Neural crest cell (in vitro differentiated cells): ENCODE results near the gene DSC2. TPM values are rescaled to one million over a fixed set of nuclear protein-coding genes. Genes with fewer than 3 reads are reported as not detected.

Source experiments
- DNase-seq: peaks from one replicate; pipeline ENCODE4 v3.0.0; 2021; ENCODE audit warnings: low read depth, mixed read lengths, low spot score
- H3K27ac Mint-ChIP-seq: one replicate; pipeline ENCODE4 v1.8.0; 2021; ENCODE audit warnings: mild to moderate bottlenecking, mixed read lengths; ENCODE audit not compliant: unreplicated experiment
- H3K27me3 Mint-ChIP-seq: 2 replicates; pipeline ENCODE4 v1.8.0; 2021; ENCODE audit warnings: low read depth, mild to moderate bottlenecking, mixed read lengths
- H3K36me3 Mint-ChIP-seq: 2 replicates; pipeline ENCODE4 v1.8.0; 2021; ENCODE audit warnings: low read depth, mild to moderate bottlenecking, mixed read lengths
- H3K4me1 Mint-ChIP-seq: 2 replicates; pipeline ENCODE4 v1.8.0; 2021; ENCODE audit warnings: mixed read lengths
- H3K4me3 Mint-ChIP-seq: one replicate; pipeline ENCODE4 v1.8.0; 2021; ENCODE audit warnings: mild to moderate bottlenecking, mixed read lengths
- H3K9me3 Mint-ChIP-seq: 2 replicates; pipeline ENCODE4 v1.8.0; 2021; ENCODE audit warnings: mixed read lengths
- total RNA-seq: library from RNA; stranded (reverse); gene quantifications from 2 replicates; pipeline ENCODE4 v1.2.1, GENCODE V29; 2021
- TF ChIP-seq, protein P1 (sequence below): fragments of 200-600 bp; sonication (generic); conservative IDR thresholded peaks from 2 replicates; pipeline ENCODE4 v1.5.0; 2021; ENCODE audit warnings: antibody characterized with exemption, mild to moderate bottlenecking

Gene DSC2
- total RNA-seq, 1 donor from 2014 or later = 9.8 TPM

DNA sequence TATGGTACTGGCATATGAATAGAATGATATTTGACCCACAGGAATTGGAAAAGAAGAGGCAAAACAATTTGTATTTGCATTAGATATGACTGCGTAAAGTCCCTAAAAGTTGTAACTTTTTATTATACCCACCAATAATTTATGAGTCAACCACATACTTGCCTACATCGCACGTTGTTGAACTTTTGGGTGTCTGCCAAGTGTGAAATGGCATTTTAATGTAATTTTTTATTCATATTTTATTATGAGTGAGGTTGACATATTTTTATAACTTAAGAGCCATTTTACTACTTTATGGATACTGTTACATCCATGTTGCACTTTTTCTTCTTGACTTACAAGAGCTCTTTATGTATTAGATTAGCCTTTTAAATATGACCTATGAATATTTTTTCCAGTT lies 4.6 kb downstream of the DSC2 start:
- DNase-seq = no peak
- TF ChIP-seq, protein P1, sequence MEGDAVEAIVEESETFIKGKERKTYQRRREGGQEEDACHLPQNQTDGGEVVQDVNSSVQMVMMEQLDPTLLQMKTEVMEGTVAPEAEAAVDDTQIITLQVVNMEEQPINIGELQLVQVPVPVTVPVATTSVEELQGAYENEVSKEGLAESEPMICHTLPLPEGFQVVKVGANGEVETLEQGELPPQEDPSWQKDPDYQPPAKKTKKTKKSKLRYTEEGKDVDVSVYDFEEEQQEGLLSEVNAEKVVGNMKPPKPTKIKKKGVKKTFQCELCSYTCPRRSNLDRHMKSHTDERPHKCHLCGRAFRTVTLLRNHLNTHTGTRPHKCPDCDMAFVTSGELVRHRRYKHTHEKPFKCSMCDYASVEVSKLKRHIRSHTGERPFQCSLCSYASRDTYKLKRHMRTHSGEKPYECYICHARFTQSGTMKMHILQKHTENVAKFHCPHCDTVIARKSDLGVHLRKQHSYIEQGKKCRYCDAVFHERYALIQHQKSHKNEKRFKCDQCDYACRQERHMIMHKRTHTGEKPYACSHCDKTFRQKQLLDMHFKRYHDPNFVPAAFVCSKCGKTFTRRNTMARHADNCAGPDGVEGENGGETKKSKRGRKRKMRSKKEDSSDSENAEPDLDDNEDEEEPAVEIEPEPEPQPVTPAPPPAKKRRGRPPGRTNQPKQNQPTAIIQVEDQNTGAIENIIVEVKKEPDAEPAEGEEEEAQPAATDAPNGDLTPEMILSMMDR = no peak
- no peak overlapping the region for H3K4me3 Mint-ChIP-seq
- peaks cover 24% of the 10 kb centered on the region for H3K4me1 Mint-ChIP-seq
- peaks cover 23% of the 10 kb centered on the region for H3K27me3 Mint-ChIP-seq
- H3K27ac Mint-ChIP-seq = no peak overlapping the region
- no peaks in the 10 kb centered on the region for H3K9me3 Mint-ChIP-seq
- H3K36me3 Mint-ChIP-seq = no peaks in the 10 kb centered on the region

DNA sequence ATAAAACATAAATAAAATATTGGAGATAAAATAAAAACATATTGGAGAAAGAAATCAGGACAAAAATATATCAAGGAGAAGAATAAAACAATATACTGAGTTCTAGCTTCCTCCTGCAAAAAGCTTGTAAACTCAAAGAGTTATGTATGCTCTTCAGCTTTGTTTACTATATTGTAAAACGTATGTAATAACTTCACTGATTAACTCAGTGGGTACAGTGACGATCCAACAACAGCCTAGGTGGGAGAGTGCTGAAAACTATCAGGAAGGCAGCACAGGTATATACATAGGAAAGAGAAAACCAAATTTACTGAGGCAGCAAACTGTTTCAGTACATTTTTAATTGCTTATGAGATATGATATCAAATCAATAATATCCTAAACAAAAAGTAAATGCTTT lies 8.3 kb downstream of the DSC2 start:
- no peaks in the 10 kb centered on the region for H3K9me3 Mint-ChIP-seq
- H3K4me1 Mint-ChIP-seq = peaks cover 3% of the 10 kb centered on the region
- no peak overlapping the region for H3K4me3 Mint-ChIP-seq
- no peak for DNase-seq
- H3K27me3 Mint-ChIP-seq = no peaks in the 10 kb centered on the region
- H3K27ac Mint-ChIP-seq = no peak overlapping the region
- no peaks in the 10 kb centered on the region for H3K36me3 Mint-ChIP-seq
- TF ChIP-seq, protein P1 = no peak

DNA sequence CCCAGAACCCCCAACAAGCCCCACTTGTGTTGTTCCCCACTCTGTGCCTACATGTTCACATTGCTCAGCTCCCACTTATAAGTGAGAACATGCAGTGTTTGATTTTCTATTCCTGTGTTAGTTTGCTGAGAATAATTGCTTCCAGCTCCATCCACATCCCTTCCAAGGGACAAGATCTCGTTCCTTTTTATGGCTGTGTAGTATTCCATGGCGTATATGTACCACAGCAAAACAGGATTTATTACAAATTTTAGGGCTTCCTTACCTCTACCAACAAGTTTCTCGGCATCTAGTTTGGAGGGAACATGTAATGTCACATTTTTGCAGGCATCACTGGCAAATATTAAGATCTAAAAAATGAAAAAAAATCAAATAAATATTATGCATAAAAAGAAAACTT lies 8.9 kb downstream of the DSC2 start:
- no peaks in the 10 kb centered on the region for H3K36me3 Mint-ChIP-seq
- H3K9me3 Mint-ChIP-seq = no peaks in the 10 kb centered on the region
- no peaks in the 10 kb centered on the region for H3K4me1 Mint-ChIP-seq
- H3K4me3 Mint-ChIP-seq = no peak overlapping the region
- no peak overlapping the region for H3K27ac Mint-ChIP-seq
- no peaks in the 10 kb centered on the region for H3K27me3 Mint-ChIP-seq
- no peak for DNase-seq
- TF ChIP-seq, protein P1 = no peak

DNA sequence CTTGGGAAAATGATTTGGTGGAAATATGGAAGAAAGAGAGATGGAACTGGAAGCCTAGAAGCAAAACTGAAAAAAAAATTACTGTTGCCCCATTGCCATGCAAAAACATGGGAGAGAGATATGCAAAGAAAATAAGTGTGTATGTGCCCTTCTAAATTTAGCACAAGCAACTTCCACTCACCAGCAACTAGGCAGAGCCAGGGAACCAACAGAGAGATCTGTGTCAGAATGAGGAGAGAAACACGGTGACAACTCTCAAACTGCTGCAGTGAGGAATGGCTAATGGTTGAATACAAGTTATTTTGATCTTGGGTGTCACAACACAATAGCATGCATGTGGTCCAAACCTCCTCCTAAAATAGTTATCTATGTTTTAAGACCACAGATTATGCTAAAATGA lies 10.9 kb downstream of the DSC2 start:
- no peaks in the 10 kb centered on the region for H3K27me3 Mint-ChIP-seq
- no peak overlapping the region for H3K4me3 Mint-ChIP-seq
- H3K4me1 Mint-ChIP-seq = no peaks in the 10 kb centered on the region
- peaks cover 3% of the 10 kb centered on the region for H3K36me3 Mint-ChIP-seq
- no peaks in the 10 kb centered on the region for H3K9me3 Mint-ChIP-seq
- no peak overlapping the region for H3K27ac Mint-ChIP-seq
- TF ChIP-seq, protein P1 = no peak
- DNase-seq = no peak

DNA sequence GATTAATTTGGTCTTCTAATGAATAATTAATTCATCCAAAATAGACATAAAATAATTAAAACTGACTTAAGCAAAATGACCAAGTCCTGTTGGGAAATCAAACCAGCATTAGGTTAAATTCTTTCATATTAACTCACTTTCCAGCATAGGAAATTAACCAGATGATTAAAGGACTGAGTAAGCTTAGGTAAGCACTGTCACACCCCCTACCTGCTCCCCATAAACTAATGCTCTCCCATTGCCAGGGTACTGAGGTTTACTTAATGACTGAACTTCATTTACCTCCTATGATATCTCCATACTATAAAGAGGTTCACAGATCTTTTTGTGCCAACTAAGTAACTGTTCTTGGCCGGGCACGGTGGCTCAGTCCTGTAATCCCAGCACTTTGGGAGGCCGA lies 13.7 kb downstream of the DSC2 start:
- no peak overlapping the region for H3K27ac Mint-ChIP-seq
- peaks cover 3% of the 10 kb centered on the region for H3K36me3 Mint-ChIP-seq
- no peak overlapping the region for H3K4me3 Mint-ChIP-seq
- no peaks in the 10 kb centered on the region for H3K9me3 Mint-ChIP-seq
- DNase-seq = no peak
- TF ChIP-seq, protein P1 = no peak
- H3K27me3 Mint-ChIP-seq = no peaks in the 10 kb centered on the region
- H3K4me1 Mint-ChIP-seq = no peaks in the 10 kb centered on the region

DNA sequence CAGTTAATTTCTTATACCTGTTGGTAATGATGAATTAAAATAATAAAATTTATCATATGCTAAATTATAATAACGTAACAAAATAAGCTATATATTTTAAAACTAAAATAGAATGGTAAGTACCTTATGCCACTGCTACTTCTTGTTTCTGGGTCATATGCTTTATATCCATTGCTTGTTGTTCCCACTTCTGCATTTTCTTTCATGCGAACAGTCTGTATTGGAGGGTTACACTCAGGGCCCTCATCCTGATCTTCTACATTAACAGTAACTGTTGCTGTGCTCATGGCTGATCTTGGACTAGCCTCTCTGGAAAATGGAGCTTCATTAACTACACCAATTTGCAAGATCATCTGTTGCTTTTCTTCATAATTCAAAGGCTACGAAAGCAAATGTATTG lies 22.2 kb downstream of the DSC2 start:
- Mint-ChIP-seq H3K27ac (no peak overlapping the region), H3K27me3 (no peaks in the 10 kb centered on the region), H3K36me3 (peaks cover 4% of the 10 kb centered on the region), H3K4me3 (no peak overlapping the region), H3K9me3 (no peaks in the 10 kb centered on the region), H3K4me1 (no peaks in the 10 kb centered on the region)
- no peak for DNase-seq
- TF ChIP-seq, protein P1 = no peak
